GM04504 (cell line): ENCODE measurements around the gene TMEM150B.

Source experiments
- DNase-seq: peaks from one replicate; pipeline ENCODE4 v3.0.0-alpha.2; 2012; ENCODE audit warnings: low read depth

Gene TMEM150B

DNA sequence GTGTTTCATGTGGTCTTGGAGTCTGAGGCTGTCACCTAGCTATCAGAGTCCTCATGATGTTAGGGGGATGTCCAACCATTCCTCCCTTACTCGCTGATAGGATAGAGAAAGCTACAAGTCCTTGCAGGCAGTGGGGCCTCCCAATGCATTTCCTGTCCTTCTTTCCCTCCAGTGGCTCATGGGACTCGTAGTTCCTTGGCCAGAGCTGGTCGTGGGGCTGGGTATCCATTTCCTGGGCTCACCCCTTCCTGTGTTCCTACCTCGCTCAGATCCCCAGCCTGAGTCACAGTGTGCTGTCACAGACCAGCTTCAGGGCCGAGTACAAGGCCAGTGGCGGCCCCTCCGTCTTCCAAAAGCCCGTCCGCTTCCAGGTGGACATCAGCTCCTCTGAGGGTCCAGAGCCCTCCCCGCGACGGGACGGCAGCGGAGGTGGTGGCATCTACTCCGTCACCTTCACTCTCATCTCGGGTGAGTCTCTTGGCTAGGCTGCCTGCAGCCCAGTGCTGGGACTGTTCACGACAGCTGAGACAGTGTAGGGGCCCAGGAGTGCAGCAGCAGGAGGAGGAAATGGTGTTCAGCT lies 19.1 kb downstream of the TMEM150B start:
- DNase-seq: no peak

DNA sequence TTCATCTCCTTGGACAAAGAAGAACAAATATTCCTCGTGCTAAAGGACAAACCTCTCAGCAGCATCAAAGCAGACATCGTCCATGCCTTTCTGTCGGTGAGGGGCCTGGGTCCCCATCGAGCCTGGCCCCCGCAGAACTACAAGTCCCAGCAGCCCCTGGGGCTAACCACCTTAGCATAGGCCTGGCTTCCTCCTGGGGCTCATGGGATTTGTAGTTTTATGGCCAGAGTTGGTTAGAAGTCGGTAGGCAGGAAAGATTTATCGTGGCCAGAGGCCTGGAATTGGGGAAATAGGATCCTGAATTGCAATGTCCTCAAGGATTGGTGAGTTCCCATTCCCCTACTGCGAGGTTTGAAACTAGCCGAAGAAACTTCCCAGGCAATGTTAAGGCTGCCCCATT lies 19.6 kb downstream of the TMEM150B start:
- DNase-seq: no peak

DNA sequence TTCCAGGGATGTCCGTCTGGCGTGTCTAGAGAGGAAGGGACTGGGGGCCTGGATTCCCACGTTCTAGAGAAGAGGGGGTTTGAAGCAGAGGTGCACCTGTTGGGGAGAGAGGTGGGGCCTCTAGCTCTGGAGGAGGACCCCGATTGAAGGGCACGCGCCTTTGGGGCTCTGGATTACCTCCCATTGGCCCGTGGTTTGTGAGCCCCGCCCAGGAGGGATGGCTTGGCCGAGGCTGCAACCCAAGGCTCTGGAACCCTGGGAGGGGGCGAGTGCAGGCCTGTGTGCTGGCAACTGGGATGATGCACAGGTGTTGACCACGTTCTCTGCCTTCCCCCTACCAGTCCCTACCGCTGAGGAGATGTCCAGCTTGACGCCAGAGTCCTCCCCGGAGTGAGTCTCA lies 20.2 kb downstream of the TMEM150B start:
- no peak for DNase-seq

DNA sequence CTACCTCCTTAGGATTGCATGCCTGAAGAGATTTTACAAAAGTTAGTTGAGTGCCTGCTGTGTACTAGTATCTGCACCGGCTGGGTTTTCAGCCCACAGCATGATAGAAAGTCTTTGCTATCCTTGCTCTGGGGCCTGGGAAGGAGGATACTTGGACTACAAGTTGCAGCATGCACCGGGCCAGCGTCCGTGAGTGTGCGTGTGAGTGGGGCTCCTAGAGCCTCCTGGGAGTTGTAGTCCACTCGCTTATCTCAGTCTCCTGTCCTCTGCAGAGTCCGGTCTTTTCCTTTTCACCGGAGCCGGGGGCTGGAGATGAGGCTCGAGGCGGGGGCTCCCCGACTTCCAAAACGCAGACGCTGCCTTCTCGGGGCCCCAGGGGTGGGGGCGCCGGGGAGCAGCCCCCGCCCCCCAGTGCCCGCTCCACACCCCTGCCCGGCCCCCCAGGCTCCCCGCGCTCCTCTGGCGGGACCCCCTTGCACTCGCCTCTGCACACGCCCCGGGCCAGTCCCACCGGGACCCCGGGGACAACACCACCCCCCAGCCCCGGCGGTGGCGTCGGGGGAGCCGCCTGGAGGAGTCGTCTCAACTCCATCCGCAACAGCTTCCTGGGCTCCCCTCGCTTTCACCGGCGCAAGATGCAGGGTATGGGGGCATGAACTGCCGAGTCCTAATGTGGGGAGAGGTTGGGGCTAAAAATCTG lies 20.7 kb downstream of the TMEM150B start:
- no peak for DNase-seq

DNA sequence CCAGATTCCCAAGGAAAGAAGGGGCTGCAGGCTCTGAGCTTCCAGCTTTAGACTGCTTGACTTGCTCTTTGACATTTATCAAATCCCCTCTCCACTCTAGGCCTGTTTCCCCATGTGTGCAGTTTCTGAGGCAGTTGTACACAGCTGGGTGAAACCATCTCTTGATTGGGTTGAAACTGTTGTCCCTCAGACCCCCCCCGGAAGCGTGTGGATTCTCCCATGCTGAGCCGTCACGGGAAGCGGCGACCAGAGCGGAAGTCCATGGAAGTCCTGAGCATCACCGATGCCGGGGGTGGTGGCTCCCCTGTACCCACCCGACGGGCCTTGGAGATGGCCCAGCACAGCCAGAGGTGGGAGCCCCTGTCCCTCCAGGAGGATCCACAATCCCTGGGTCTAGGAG lies 21.7 kb downstream of the TMEM150B start:
- DNase-seq: no peak

DNA sequence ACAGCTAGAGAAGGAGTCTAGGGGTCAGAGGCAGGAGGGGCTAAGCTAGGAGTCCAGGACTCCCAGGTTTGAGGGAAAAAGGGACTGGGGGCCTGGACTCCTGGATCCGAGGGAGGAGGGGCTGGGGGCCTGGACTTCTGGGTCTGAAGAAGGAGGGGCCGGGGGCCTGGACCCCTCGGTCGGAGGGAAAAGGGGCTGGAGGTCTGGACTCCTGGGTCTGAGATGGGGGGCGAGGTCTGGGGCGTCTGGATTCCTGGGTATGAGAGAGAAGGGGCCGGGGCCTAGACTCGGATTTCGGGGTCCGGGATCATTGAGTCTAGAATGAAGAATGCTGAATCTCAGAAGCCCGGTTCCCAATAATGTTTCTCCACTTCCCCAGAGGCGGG lies 22.8 kb downstream of the TMEM150B start:
- DNase-seq: no peak

DNA sequence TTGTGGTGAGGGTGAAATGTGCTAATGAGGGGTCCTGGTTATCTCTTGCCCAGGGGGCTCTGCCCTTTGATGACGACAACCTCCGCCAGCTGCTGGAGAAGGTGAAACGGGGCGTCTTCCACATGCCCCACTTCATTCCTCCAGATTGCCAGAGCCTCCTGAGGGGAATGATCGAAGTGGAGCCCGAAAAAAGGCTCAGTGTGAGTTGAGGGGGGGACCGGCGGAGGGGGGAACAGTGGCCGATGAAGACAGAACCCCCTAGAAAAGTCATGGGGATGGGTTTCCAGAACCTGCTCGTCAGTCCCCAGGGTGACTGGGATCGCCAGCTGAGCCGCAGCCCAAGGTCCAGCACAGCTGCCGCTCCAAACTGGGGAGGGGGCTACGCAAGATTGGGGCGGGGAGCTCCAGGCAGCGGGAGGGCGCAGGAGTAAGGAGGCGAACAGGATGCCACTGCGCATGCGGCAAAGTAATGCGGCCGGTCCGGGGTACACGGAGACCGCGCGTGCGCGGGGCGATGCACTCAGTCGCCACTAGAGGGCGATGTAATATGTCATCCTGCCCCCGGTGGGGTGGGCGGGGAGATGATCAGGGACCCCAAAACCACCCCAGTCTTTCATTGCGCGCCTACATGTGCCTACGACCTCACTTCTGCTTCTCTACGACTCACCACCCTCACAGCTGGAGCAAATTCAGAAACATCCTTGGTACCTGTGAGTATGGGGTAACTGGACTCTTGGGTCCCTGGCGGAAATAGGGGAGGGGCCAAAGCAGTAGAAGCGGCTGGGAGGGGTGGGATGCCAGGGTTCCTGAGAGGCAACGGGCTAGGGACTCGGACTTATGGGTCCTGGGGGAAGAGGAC lies 23.5 kb downstream of the TMEM150B start:
- DNase-seq: peak; percentile 36

DNA sequence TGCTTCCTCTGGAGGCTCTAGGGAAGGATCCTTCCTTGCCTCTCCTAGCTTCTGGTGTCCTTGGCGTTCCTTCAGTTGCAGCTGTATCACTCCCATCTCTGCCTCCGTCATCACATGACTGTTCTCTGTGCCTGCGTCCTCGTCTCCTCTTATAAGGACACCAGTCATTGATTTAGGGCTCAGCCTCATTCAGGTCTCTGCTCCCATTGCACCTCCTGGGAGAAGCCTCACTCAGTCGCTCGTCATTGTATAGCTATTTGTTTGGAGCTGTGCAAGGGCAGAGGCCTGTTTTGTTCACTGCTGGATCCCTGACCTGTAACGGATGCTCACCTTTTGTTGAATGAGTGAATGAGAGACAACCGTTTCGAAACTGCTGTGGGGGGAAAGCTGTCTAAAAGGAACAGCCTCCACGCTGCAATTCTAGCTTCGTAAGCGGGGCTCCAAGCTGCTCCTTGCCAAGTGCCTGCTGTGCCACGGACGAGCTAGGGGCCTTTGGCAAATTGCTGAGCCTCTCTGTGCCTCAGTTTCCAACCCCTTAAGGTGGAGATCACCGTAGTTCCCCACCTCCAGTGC lies 24.2 kb downstream of the TMEM150B start:
- no peak for DNase-seq

DNA sequence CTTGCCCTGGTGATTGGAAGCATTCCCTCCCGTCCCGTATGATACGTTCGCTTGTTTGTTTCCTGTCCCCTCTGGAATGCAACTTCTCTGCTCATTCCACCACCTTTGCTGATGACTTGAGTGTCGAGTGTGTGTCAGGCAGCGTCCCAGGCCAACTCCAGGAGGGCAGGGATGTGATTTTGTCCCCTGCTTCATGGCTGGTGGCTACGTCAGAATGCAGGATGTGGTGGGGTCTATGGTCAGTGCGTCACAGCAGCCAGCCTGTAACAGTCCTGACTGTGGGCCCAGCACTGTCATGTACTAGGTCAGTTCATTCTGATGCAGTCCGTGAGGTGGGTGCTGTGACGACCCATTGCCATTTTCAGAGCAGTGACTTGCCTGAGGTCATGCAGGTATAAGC lies 25.1 kb downstream of the TMEM150B start:
- DNase-seq: no peak

DNA sequence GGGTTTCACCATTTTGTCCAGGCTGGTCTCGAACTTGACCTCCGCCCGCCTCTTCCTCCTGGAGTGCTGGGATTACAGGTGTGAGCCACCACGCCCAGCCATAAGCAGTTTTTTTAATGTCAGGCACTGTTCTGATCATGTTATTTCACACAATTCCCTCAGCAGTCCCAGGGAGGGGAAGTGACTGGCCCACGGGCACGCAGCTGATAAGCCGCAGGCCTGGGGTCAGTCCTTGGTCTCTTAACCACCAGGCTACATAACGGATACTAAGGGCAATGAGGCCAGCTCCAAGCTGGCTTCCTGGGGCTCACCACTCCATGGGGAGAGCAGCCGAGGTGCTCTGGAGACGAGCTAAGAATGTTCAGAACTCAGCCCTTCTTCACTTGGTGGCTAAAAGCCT lies 27.9 kb downstream of the TMEM150B start:
- no peak for DNase-seq

DNA sequence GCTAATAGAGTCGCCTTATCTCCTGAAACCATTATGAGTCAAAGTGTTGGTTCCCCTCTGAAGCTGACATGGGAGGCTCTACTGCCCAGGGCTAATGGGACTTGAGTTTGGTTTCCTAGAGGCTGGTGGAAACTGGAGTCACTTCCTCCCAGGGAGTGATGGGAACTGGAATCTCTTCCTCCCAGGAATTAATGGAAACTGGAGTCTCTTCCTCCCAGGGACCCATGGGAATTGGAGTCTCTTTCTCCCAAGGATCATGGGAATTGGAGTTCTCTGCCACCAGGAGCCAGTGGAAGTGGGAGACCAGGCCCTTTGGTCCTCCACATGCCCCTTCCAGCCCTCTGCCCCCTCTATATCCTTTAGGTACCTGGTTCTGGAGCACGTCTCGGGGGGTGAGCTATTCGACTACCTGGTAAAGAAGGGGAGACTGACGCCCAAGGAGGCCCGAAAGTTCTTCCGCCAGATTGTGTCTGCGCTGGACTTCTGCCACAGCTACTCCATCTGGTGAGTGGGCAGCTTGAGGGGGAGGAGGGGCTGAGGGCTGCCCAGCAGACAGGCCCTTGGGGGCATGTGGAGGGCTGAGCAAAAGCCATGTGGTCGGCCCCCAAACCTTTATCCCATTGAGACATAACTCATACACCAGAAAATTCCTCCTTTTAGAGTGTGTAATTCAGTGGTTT lies 35.9 kb downstream of the TMEM150B start:
- no peak for DNase-seq

DNA sequence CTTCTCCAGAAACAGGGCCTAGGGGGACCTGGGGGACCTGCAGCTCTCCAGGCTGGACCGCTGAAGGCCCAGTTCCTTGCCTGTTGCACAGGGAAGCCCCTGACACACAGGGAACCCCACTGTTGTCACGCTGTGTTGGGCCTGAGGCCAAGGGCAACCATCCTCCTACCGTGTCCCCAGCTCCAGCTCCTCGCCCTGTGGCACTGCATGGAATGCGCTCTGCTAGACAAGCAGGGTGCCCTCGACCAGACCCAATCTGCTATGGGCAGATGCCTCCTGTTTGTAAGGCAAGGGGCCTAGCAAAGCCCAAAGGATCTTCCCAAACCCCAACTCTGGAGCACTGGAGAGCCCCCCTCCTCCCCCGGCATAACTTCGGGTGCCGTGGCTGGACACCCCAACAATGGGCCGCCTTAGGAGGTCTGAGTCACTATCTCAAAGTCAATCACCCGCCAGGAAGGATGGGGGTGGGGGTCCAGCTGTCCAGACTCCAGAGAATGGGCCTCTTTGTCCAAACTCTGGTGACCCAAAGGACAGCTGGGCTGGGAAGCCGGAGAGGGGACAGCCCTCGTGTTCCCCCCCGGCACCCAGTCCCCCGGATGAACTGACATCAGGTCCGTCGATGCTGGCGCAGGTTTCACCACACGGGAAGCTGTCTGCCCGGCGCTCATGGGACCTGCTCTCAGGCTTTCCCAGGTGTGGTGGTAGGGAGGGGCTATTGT lies 37.6 kb downstream of the TMEM150B start:
- no peak for DNase-seq

DNA sequence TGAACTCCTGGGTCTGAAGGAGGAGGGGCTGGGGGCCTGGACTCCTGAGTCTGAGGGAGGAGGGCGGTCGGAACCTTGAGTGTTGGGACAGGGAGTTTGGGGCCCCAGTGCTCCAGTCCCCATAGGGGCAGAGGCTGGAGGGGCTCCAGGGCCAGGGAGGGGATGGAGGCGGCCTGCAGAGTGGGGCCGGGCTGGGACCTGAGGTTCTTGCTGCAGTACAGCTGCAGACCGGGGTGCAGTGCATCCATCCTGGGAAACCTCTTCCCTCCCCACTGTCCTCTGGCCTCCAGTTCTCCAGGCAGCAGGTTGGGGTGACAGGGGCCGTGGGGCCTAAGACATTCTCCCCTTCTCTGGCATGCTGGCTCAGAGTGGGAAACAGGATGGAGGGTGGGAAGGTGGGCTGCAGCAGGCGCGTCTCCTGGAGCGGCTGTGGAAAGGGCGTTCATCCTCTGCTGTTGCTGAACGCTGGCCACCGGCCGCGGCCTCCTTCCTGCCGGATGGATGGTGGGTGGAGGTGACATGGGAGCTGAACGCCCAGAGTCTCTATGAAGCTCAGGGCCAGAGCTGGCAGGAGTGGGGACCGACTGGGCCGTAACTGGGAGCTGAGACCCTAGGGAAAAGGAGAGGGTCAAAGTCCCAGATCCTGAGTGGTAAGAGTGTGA lies 39.8 kb downstream of the TMEM150B start:
- no peak for DNase-seq

DNA sequence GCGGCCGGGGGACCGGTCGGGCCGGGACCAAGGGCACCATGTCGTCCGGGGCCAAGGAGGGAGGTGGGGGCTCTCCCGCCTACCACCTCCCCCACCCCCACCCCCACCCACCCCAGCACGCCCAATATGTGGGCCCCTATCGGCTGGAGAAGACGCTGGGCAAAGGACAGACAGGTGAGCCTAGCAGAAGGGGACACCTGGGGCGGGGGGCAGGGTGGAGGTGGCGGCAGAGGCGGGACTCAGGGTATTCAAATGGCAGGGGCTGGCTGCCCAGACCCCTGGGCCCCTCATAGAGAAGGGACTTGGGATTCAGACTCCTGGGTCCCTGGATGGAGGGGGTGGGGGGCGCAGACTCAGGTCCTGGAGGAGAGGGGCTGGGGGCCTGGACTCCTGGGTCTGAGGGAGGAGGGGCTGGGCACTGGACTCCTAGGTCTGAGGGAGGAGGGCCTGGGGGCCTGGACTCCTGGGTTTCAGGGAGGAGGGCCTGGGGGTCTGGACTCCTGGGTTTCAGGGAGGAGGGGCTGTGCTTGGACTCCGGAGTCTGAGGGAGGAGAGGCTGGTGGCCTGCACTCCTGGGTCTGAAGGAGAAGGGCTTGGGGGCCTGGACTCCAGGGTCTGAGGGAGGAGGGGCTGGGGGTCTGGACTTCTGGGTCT lies 40.6 kb downstream of the TMEM150B start:
- DNase-seq: no peak

DNA sequence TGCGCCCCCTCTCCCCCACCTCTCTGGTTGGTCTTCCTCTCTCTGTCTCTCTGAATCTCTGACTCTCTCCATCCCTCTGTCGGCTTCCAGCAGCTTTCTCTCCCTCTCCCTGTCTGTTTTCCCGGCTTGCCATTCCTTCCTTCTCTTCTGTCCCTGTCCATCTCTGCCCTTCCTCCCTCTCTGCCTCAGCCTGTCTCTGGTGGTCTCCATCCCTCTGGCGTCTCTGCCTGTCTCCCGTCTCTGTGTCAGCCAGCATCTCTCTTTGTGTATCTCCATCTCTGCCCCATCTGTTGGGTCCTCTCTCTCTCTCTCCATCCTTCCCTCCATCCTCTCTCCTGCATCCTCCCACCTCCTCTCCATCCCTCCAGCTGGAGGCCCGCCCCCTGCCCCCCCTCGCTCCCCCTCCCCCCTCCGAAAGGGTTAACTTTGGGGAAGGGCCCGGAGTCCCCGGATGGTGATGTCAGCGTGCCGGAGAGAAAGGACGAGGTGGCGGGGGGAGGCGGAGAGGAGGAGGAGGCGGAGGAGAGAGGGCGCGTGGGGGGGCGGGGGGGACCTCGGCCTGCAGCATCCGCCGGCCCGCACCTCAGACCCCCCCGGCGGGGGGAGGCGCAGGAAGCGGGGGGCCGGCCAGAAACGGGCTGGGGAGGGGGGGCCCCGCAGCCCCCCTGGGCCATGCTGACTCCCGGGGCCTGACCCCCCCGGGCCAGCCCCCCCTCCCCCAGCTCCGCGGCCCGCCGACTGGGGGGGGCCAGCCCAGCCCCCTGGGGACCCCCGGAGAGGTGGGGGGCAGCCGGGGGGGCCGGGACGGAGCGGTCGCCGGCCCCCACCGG lies 41.4 kb downstream of the TMEM150B start, which contains the start of gene BRSK1:
BRSK1 (plus strand) TSS at position 450 of the 830 bp plus-strand sequence. CDS start 446 bp downstream, outside the sequence.
- DNase-seq: peak; percentile 25

DNA sequence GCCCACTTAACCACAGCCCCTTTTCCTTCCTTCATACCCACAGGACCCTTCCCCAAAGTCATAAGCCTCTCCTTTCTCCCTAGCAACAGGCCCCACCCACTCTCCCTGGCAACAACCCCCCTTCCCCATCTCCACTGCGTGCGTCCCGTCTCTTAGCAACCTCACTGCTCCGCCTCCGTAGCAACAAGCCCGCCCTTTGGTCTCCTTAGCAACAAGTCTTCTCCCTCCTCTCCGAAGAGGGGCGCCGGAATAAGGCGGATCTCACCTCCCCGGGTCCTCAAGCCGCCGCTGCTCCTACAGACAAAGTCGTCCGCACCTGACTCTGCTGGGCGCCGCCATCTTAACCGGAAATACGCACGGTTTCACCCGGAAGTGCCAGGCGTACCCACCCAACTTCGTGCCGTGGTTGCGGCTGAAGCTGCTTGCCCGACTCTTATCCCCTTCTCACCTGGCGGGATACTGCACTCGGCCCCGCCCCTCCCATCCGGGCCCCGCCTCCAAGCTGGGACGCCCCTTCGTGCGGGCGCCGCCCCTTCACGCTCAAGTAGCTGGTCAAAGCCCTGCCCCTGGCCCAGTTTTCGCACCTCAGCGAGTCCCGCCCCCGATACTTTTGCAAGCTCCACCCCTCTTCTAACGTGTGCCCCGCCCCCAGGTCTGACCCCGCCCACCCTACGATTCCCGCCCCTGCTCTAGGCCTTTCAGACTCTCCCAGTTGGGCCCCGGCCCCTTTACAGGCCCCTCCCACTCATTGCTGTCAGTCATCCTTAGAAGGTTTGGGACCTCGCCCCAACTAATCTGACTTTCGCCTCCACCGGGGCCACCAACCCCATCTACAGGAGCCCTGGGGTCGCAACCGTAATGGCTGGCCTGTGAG lies 45.1 kb downstream of the TMEM150B start, which contains the start of gene HSPBP1:
HSPBP1 (minus strand) TSS at position 341 of the 874 bp plus-strand sequence. CDS start 502 bp downstream, outside the sequence.
- DNase-seq: peak; percentile 70

DNA sequence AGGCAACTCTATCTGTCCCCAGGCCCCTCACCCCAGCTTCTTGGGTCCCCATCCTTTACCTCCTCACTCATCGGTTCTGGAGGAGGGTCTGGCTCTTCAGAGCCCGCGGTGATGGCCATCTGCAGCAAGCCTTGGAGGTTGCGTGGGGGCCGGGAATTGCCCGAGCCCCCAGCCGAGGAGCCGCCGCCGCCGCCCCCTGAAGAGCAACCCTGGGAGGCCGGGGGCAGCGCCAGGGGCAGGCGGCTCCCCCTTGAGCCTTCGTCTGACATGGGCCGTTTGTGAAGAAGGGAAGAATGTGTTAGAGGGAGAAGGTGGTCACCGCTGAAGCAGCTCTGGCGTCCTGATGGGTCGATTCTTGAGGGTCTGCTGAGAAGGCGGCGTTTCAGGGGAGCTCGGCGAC lies 45.8 kb downstream of the TMEM150B start:
- no peak for DNase-seq
